Measurements from ENCODE around the gene DHRS7B. TPM values are rescaled to one million over a fixed set of nuclear protein-coding genes. Genes with fewer than 3 reads are reported as not detected.

DHRS7B gene
- total RNA-seq, 1 experiment from 2014 or later = 9.4 TPM

DNA sequence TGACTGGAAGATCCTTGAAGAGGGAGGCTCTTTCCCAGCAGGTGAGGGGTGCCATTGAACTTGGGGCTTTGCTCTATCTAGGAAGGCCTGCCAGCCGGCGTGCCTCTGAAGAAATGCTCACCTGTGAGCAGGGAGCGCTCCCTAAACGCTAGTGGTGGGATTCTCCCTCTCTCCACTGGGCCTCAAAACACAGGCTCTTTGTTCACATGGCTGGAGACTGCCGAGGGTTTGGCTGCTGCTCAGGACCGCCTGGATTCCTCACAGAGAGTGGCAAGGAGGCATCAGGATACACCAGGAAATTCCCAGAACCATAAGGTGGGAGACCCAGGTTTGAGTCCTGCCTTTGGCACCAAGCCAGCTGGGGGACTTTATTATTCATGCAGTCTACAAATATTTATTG is 104.8 kb downstream of the DHRS7B start:
- no peaks in the 10 kb centered on the region for H3K27me3 ChIP-seq (ENCODE audit: control insufficient read depth, insufficient read depth, low read length)
- ChIA-PET POLR2A (no interaction called here), CTCF (interaction anchor here (0.5 kb wide), 1 partner anchor 208 kb away, joined by 12 read pairs; no protein-coding TSS in a partner anchor)
- in situ Hi-C loops (cut with HindIII; ENCODE audit: low pct_unique_long_range_greater_than_20kb, low sequenced_read_pairs) (no loop called here), intact Hi-C loops (cut with micrococcal nuclease; ENCODE audit: unreplicated experiment) (no loop called here)
- H3K36me3 ChIP-seq (ENCODE audit: control insufficient read depth, insufficient read depth, low read length) = no peaks in the 10 kb centered on the region
- BruUV-seq (replicated peaks) = no TSS peak
- TF ChIP-seq SIN3A (IDR thresholded peaks at IDR 0.05; ENCODE audit: borderline replicate concordance, insufficient read depth, low read depth, low read length) (no peak), TCF7L2 (IDR thresholded peaks at IDR 0.05; ENCODE audit: low read depth, low read length) (no peak), POLR2AphosphoS5 (IDR thresholded peaks at IDR 0.05; ENCODE audit: low read depth, low read length) (no peak)
- TF ChIP-seq, protein P1, sequence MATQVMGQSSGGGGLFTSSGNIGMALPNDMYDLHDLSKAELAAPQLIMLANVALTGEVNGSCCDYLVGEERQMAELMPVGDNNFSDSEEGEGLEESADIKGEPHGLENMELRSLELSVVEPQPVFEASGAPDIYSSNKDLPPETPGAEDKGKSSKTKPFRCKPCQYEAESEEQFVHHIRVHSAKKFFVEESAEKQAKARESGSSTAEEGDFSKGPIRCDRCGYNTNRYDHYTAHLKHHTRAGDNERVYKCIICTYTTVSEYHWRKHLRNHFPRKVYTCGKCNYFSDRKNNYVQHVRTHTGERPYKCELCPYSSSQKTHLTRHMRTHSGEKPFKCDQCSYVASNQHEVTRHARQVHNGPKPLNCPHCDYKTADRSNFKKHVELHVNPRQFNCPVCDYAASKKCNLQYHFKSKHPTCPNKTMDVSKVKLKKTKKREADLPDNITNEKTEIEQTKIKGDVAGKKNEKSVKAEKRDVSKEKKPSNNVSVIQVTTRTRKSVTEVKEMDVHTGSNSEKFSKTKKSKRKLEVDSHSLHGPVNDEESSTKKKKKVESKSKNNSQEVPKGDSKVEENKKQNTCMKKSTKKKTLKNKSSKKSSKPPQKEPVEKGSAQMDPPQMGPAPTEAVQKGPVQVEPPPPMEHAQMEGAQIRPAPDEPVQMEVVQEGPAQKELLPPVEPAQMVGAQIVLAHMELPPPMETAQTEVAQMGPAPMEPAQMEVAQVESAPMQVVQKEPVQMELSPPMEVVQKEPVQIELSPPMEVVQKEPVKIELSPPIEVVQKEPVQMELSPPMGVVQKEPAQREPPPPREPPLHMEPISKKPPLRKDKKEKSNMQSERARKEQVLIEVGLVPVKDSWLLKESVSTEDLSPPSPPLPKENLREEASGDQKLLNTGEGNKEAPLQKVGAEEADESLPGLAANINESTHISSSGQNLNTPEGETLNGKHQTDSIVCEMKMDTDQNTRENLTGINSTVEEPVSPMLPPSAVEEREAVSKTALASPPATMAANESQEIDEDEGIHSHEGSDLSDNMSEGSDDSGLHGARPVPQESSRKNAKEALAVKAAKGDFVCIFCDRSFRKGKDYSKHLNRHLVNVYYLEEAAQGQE (IDR thresholded peaks at IDR 0.05; ENCODE audit: insufficient read depth in 1 of 2, low read depth in 2 of 2, low read length in 1 of 2) = no peak
- TF ChIP-seq, protein P2, sequence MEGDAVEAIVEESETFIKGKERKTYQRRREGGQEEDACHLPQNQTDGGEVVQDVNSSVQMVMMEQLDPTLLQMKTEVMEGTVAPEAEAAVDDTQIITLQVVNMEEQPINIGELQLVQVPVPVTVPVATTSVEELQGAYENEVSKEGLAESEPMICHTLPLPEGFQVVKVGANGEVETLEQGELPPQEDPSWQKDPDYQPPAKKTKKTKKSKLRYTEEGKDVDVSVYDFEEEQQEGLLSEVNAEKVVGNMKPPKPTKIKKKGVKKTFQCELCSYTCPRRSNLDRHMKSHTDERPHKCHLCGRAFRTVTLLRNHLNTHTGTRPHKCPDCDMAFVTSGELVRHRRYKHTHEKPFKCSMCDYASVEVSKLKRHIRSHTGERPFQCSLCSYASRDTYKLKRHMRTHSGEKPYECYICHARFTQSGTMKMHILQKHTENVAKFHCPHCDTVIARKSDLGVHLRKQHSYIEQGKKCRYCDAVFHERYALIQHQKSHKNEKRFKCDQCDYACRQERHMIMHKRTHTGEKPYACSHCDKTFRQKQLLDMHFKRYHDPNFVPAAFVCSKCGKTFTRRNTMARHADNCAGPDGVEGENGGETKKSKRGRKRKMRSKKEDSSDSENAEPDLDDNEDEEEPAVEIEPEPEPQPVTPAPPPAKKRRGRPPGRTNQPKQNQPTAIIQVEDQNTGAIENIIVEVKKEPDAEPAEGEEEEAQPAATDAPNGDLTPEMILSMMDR (IDR thresholded peaks at IDR 0.05) = no peak
- H3K9me3 ChIP-seq (ENCODE audit: control insufficient read depth, insufficient read depth, low read depth, low read length) = no peaks in the 10 kb centered on the region
- no peak overlapping the region for H3K4me3 ChIP-seq (ENCODE audit: low read depth in 2 of 2, low read length in 2 of 2)
- no peak overlapping the region for H3K27ac ChIP-seq (ENCODE audit: low read length)
- ATAC-seq (no peak), DNase-seq (ENCODE audit: low read depth, low spot score) (no peak)
- no peaks in the 10 kb centered on the region for H3K4me1 ChIP-seq (ENCODE audit: control insufficient read depth, insufficient read depth, low read length)

DNA sequence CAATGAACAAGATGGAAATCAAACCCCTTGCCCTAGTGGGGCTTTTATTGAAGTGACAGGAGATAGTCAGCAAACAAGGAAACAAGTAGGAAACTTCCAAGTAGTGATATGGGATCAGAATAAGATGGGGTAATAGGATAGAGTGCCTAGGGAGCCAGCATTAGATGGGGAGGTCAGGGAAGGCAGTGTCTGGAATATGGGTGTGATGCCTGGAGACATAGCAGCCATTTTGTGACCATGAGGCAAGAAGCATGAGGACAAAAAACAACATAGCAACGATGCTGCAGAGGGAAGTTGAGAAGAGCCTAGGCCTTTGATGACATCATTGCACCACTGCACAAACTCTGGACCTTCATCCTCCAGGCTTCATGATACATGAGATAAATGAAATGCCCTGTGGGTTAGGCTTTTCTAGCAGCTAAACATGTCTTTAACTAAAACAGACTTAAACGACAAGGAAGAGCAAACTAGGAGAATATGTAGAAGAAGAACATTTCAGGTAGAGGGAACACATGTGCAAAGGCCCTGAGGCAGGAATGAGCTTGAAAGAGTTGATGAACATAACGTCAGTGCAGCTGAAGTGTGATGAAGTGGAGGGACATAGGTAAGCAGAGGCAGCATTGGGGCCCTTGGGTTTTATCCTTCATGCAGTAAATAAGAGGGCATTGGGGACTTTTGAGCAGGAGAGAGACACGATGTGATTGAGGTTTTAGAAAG is 105.4 kb downstream of the DHRS7B start:
- Histone ChIP-seq H3K4me1 (ENCODE audit: control insufficient read depth, insufficient read depth, low read length) (no peaks in the 10 kb centered on the region), H3K27ac (ENCODE audit: low read length) (no peak overlapping the region), H3K27me3 (ENCODE audit: control insufficient read depth, insufficient read depth, low read length) (no peaks in the 10 kb centered on the region), H3K36me3 (ENCODE audit: control insufficient read depth, insufficient read depth, low read length) (no peaks in the 10 kb centered on the region), H3K4me3 (ENCODE audit: low read depth in 2 of 2, low read length in 2 of 2) (no peak overlapping the region), H3K9me3 (ENCODE audit: control insufficient read depth, insufficient read depth, low read depth, low read length) (no peaks in the 10 kb centered on the region)
- TF ChIP-seq, protein P1 (IDR thresholded peaks at IDR 0.05; ENCODE audit: insufficient read depth in 1 of 2, low read depth in 2 of 2, low read length in 1 of 2) = no peak
- TF ChIP-seq TCF7L2 (IDR thresholded peaks at IDR 0.05; ENCODE audit: low read depth, low read length) = no peak
- TF ChIP-seq, protein P2 (IDR thresholded peaks at IDR 0.05) = no peak
- TF ChIP-seq POLR2AphosphoS5 (IDR thresholded peaks at IDR 0.05; ENCODE audit: low read depth, low read length) = no peak
- TF ChIP-seq SIN3A (IDR thresholded peaks at IDR 0.05; ENCODE audit: borderline replicate concordance, insufficient read depth, low read depth, low read length) = no peak
- DNase-seq (ENCODE audit: low read depth, low spot score) (no peak), ATAC-seq (no peak)
- CTCF ChIA-PET = no interaction called here
- POLR2A ChIA-PET = no interaction called here
- intact Hi-C loops (cut with micrococcal nuclease; ENCODE audit: unreplicated experiment) = no loop called here
- no TSS peak for BruUV-seq (replicated peaks)
- in situ Hi-C loops (cut with HindIII; ENCODE audit: low pct_unique_long_range_greater_than_20kb, low sequenced_read_pairs) = no loop called here

Measured in Panc1 (cell line).